HCT116 (cell line): ENCODE data around the gene RAVER2. TPM values are rescaled to one million over a fixed set of nuclear protein-coding genes. Genes with fewer than 3 reads are reported as not detected.

Experiments used
- ATAC-seq: fragments of 200-7000 bp; cut with Tn5 transposase; 2 replicates; pipeline ENCODE4 v1.9.1; 2020; ENCODE audit warnings: mild to moderate bottlenecking, moderate library complexity
- BruUV-seq: library from RNA; stranded (reverse); fragments of 400-500 nt; replicated peaks from 2 replicates; lab custom pipeline; 2021; lab: Mats Ljungman, UMichigan
- CTCF ChIA-PET: fragments of 300-600 bp; sonication (Branson Sonifier 250); formaldehyde crosslinking; loops from one replicate; lab custom pipeline; 2021; ENCODE audit warnings: antibody characterized with exemption; lab: Charles Lee
- POLR2A ChIA-PET: fragments of 300-600, 350-600 bp; sonication (Branson Sonifier 250); formaldehyde crosslinking; loops from one replicate; lab custom pipeline; 2021; ENCODE audit warnings: antibody characterized with exemption; lab: Charles Lee
- RAD21 ChIA-PET, 2 experiments: fragments of 300-600 bp; sonication (Branson Sonifier 250); formaldehyde crosslinking; loops; one replicate each; lab custom pipeline; 2023; ENCODE audit warnings: low total read pairs in 2 of 2; ENCODE audit not compliant: uncharacterized antibody in 2 of 2, unreplicated experiment in 2 of 2, low non-redundant PET in 1 of 2; lab: Charles Lee
- DNase-seq: peaks from one replicate; pipeline ENCODE4 v3.0.0-alpha.2; 2010; ENCODE audit warnings: low read depth, low spot score
- H2AFZ ChIP-seq: fragments of 200-600 bp; shearing (Covaris generic), sonication (generic); 2 replicates; pipeline ENCODE4 v1.6.1; 2017; ENCODE audit warnings: low read depth, mixed run types, mixed read lengths, antibody characterized with exemption, low read length; ENCODE audit not compliant: poor library complexity, severe bottlenecking
- H3K27ac ChIP-seq: 2 replicates; pipeline ENCODE4 v1.5.1; 2012; ENCODE audit warnings: low read depth, low read length
- H3K27me3 ChIP-seq: fragments of 200-600 bp; sonication (generic); 2 replicates; pipeline ENCODE4 v1.6.1; 2016; ENCODE audit warnings: mixed run types, low read length, mixed read lengths; ENCODE audit not compliant: insufficient read depth
- H3K36me3 ChIP-seq, 2 experiments: fragments of 200-500 bp in 1 of 2; fragments of 200-600 bp in 1 of 2; sonication (Bioruptor generic) in 1 of 2; sonication (generic) in 1 of 2; 2 replicates each; pipeline versions ENCODE4 v1.5.1 to v1.6.1; 2014 to 2016; ENCODE audit warnings: low read length in 2 of 2, inconsistent platforms in 1 of 2, mixed read lengths in 1 of 2, mixed run types in 1 of 2; ENCODE audit not compliant: insufficient read depth in 2 of 2, control insufficient read depth in 1 of 2
- H3K4me1 ChIP-seq, 2 experiments: fragments of 200-600 bp in 1 of 2; sonication (generic) in 1 of 2; 2 replicates each; pipeline versions ENCODE4 v1.5.1 to v1.6.1; 2012 to 2017; ENCODE audit warnings: low read length in 2 of 2, inconsistent platforms in 1 of 2, mild to moderate bottlenecking in 1 of 2, mixed read lengths in 1 of 2, mixed run types in 1 of 2, moderate library complexity in 1 of 2; ENCODE audit not compliant: insufficient read depth in 2 of 2, control insufficient read depth in 1 of 2
- H3K4me2 ChIP-seq: fragments of 200-600 bp; sonication (generic); 2 replicates; pipeline ENCODE4 v1.6.1; 2017; ENCODE audit warnings: mixed run types, low read length, mixed read lengths
- H3K4me3 ChIP-seq, 2 experiments: fragments of 200-600 bp in 1 of 2; sonication (generic) in 1 of 2; replicated peaks in 1 of 2; 2 replicates each; pipeline ENCODE4 v1.5.1; 2011 to 2016; ENCODE audit warnings: low read length in 2 of 2, control low read depth in 1 of 2, low read depth in 1 of 2, mild to moderate bottlenecking in 1 of 2, mixed read lengths in 1 of 2, mixed run types in 1 of 2
- H3K79me2 ChIP-seq: fragments of 200-600 bp; sonication (generic); 2 replicates; pipeline ENCODE4 v1.6.1; 2017; ENCODE audit warnings: mild to moderate bottlenecking, mixed run types, low read length, moderate library complexity, mixed read lengths; ENCODE audit not compliant: insufficient read depth
- H3K9ac ChIP-seq: fragments of 200-600 bp; sonication (generic); 2 replicates; pipeline ENCODE4 v1.6.1; 2016; ENCODE audit warnings: low read length, mixed read lengths
- H3K9me2 ChIP-seq: fragments of 200-600 bp; sonication (generic), shearing (Covaris generic); 2 replicates; pipeline ENCODE4 v1.6.1; 2017; ENCODE audit warnings: mixed run types, mild to moderate bottlenecking, moderate library complexity; ENCODE audit not compliant: insufficient read depth
- H3K9me3 ChIP-seq, 2 experiments: fragments of 200-500 bp in 1 of 2; fragments of 200-600 bp in 1 of 2; sonication (Bioruptor generic) in 1 of 2; sonication (generic) in 1 of 2; 2 replicates each; pipeline ENCODE4 v1.6.1; 2014 to 2017; ENCODE audit warnings: low read length in 2 of 2, mixed read lengths in 2 of 2, inconsistent platforms in 1 of 2, low read depth in 1 of 2, mild to moderate bottlenecking in 1 of 2, mixed run types in 1 of 2, moderate library complexity in 1 of 2; ENCODE audit not compliant: control insufficient read depth in 1 of 2, insufficient read depth in 1 of 2
- H4K20me1 ChIP-seq: fragments of 200-600 bp; sonication (generic), shearing (Covaris generic); 2 replicates; pipeline ENCODE4 v1.6.1; 2017; ENCODE audit warnings: mixed run types, mild to moderate bottlenecking, moderate library complexity; ENCODE audit not compliant: insufficient read depth
- CBX3 ChIP-seq: IDR thresholded peaks from 2 replicates; pipeline ENCODE4 v1.6.1; 2012; ENCODE audit warnings: low read depth
- EGR1 ChIP-seq: IDR thresholded peaks from 2 replicates; pipeline ENCODE4 v1.6.1; 2012; ENCODE audit warnings: low read depth
- ELF1 ChIP-seq: IDR thresholded peaks from 2 replicates; pipeline ENCODE4 v1.6.1; 2012; ENCODE audit warnings: low read depth, borderline replicate concordance
- FOSL1 ChIP-seq: IDR thresholded peaks from 2 replicates; pipeline ENCODE4 v1.6.1; 2012; ENCODE audit warnings: low read depth
- JUND ChIP-seq: IDR thresholded peaks from 2 replicates; pipeline ENCODE4 v1.6.1; 2012
- POLR2A ChIP-seq: IDR thresholded peaks from 2 replicates; pipeline ENCODE4 v1.7.0; 2011; ENCODE audit warnings: borderline replicate concordance; ENCODE audit not compliant: insufficient read depth, insufficient read length; ENCODE audit errors: extremely low read depth
- POLR2AphosphoS5 ChIP-seq: IDR thresholded peaks from 2 replicates; pipeline ENCODE4 v1.6.1; 2011; ENCODE audit warnings: mild to moderate bottlenecking, low read depth, low read length, moderate library complexity
- RAD21 ChIP-seq: IDR thresholded peaks from 2 replicates; pipeline ENCODE4 v1.6.1; 2012; ENCODE audit warnings: low read depth, mild to moderate bottlenecking
- SIN3A ChIP-seq: IDR thresholded peaks from 2 replicates; pipeline ENCODE4 v1.6.1; 2012; ENCODE audit warnings: low read depth
- SP1 ChIP-seq: IDR thresholded peaks from 2 replicates; pipeline ENCODE4 v1.6.1; 2012; ENCODE audit warnings: low read depth
- SRF ChIP-seq: IDR thresholded peaks from 2 replicates; pipeline ENCODE4 v1.6.1; 2012; ENCODE audit warnings: low read depth
- TCF7L2 ChIP-seq: IDR thresholded peaks from 2 replicates; pipeline ENCODE4 v1.7.0; 2011; ENCODE audit warnings: borderline replicate concordance, inconsistent platforms; ENCODE audit not compliant: insufficient read depth, insufficient read length; ENCODE audit errors: extremely low read depth
- YY1 ChIP-seq: IDR thresholded peaks from 2 replicates; pipeline ENCODE4 v1.6.1; 2011; ENCODE audit warnings: low read length, low read depth, moderate library complexity, mild to moderate bottlenecking; ENCODE audit not compliant: insufficient replicate concordance; ENCODE audit errors: extremely low read depth
- ZFX ChIP-seq: fragments of 450-650 bp; IDR thresholded peaks from 2 replicates; pipeline ENCODE4 v1.6.1; 2017
- intact Hi-C: fragments of 100-400 bp; cut with micrococcal nuclease; formaldehyde crosslinking; loops from 2 replicates; pipeline ENCODE4 v1.10.0; 2022
- total RNA-seq: library from RNA; stranded (reverse); gene quantifications from one replicate; pipeline ENCODE4 v1.2.1, GENCODE V29; 2021; ENCODE audit not compliant: unreplicated experiment
- TF ChIP-seq, protein P1 (sequence below): IDR thresholded peaks from 2 replicates; pipeline ENCODE4 v1.6.1; 2011; ENCODE audit warnings: mild to moderate bottlenecking, low read length, moderate library complexity; ENCODE audit not compliant: insufficient replicate concordance; ENCODE audit errors: extremely low read depth
- TF ChIP-seq, protein P2 (sequence below), 3 experiments: fragments of 200-600 bp in 1 of 3; sonication (generic) in 1 of 3; IDR thresholded peaks in 2 of 3; conservative IDR thresholded peaks in 1 of 3; 2 replicates each; pipeline ENCODE4 v1.5.1; 2012 to 2017; ENCODE audit warnings: low read depth in 2 of 3, low read length in 2 of 3, antibody characterized with exemption in 1 of 3, borderline replicate concordance in 1 of 3, control low read depth in 1 of 3, mild to moderate bottlenecking in 1 of 3, mixed read lengths in 1 of 3, mixed run types in 1 of 3, moderate library complexity in 1 of 3; ENCODE audit not compliant: insufficient read depth in 1 of 3
- TF ChIP-seq, protein P3 (sequence below): IDR thresholded peaks from 2 replicates; pipeline ENCODE4 v1.6.1; 2012; ENCODE audit warnings: low read depth
- TF ChIP-seq, protein P4 (sequence below): IDR thresholded peaks from 2 replicates; pipeline ENCODE4 v1.6.1; 2012
- TF ChIP-seq, protein P5 (sequence below): IDR thresholded peaks from 2 replicates; pipeline ENCODE4 v1.6.1; 2012

The RAVER2 gene
- total RNA-seq, 1 experiment from 2014 or later = 23.2 TPM

DNA sequence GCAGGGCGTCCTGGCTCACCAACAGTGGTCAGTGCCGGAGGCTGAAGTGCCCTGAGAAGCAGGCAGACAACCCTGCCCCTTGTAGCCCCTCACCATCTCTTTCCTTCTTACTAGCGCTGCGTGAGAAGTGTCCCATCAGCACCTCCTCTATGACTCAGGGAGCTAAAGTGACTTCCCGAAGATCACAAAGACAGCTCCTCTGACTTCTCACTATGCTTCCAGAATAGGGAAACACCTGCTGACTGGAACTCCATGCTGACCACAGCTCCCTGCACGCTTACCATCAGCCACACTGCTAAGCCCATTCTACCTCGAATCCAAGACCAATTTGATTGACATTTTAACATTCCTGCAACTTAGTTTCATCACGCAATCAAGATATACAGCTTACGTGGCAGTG lies 128.7 kb downstream of the RAVER2 start:
- TF ChIP-seq TCF7L2 = no peak
- no peak for TF ChIP-seq ELF1
- no peak for TF ChIP-seq YY1
- TF ChIP-seq, protein P1, sequence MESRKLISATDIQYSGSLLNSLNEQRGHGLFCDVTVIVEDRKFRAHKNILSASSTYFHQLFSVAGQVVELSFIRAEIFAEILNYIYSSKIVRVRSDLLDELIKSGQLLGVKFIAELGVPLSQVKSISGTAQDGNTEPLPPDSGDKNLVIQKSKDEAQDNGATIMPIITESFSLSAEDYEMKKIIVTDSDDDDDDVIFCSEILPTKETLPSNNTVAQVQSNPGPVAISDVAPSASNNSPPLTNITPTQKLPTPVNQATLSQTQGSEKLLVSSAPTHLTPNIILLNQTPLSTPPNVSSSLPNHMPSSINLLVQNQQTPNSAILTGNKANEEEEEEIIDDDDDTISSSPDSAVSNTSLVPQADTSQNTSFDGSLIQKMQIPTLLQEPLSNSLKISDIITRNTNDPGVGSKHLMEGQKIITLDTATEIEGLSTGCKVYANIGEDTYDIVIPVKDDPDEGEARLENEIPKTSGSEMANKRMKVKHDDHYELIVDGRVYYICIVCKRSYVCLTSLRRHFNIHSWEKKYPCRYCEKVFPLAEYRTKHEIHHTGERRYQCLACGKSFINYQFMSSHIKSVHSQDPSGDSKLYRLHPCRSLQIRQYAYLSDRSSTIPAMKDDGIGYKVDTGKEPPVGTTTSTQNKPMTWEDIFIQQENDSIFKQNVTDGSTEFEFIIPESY = no peak
- TF ChIP-seq, protein P2, sequence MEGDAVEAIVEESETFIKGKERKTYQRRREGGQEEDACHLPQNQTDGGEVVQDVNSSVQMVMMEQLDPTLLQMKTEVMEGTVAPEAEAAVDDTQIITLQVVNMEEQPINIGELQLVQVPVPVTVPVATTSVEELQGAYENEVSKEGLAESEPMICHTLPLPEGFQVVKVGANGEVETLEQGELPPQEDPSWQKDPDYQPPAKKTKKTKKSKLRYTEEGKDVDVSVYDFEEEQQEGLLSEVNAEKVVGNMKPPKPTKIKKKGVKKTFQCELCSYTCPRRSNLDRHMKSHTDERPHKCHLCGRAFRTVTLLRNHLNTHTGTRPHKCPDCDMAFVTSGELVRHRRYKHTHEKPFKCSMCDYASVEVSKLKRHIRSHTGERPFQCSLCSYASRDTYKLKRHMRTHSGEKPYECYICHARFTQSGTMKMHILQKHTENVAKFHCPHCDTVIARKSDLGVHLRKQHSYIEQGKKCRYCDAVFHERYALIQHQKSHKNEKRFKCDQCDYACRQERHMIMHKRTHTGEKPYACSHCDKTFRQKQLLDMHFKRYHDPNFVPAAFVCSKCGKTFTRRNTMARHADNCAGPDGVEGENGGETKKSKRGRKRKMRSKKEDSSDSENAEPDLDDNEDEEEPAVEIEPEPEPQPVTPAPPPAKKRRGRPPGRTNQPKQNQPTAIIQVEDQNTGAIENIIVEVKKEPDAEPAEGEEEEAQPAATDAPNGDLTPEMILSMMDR (IDR thresholded peaks at IDR 0.05 in 2 of 3, conservative IDR thresholded peaks at IDR 0.05 in 1 of 3; ENCODE audit: borderline replicate concordance in 1 of 3, insufficient read depth in 1 of 3, low read depth in 2 of 3, low read length in 2 of 3) = no peak
- TF ChIP-seq SP1 = no peak
- TF ChIP-seq, protein P3, sequence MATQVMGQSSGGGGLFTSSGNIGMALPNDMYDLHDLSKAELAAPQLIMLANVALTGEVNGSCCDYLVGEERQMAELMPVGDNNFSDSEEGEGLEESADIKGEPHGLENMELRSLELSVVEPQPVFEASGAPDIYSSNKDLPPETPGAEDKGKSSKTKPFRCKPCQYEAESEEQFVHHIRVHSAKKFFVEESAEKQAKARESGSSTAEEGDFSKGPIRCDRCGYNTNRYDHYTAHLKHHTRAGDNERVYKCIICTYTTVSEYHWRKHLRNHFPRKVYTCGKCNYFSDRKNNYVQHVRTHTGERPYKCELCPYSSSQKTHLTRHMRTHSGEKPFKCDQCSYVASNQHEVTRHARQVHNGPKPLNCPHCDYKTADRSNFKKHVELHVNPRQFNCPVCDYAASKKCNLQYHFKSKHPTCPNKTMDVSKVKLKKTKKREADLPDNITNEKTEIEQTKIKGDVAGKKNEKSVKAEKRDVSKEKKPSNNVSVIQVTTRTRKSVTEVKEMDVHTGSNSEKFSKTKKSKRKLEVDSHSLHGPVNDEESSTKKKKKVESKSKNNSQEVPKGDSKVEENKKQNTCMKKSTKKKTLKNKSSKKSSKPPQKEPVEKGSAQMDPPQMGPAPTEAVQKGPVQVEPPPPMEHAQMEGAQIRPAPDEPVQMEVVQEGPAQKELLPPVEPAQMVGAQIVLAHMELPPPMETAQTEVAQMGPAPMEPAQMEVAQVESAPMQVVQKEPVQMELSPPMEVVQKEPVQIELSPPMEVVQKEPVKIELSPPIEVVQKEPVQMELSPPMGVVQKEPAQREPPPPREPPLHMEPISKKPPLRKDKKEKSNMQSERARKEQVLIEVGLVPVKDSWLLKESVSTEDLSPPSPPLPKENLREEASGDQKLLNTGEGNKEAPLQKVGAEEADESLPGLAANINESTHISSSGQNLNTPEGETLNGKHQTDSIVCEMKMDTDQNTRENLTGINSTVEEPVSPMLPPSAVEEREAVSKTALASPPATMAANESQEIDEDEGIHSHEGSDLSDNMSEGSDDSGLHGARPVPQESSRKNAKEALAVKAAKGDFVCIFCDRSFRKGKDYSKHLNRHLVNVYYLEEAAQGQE = no peak
- TF ChIP-seq CBX3 = no peak
- no peak for TF ChIP-seq ZFX
- no peak for TF ChIP-seq EGR1
- no peak for TF ChIP-seq SIN3A
- no peak for TF ChIP-seq POLR2A
- TF ChIP-seq JUND = no peak
- TF ChIP-seq, protein P4, sequence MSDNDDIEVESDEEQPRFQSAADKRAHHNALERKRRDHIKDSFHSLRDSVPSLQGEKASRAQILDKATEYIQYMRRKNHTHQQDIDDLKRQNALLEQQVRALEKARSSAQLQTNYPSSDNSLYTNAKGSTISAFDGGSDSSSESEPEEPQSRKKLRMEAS = no peak
- TF ChIP-seq, protein P5, sequence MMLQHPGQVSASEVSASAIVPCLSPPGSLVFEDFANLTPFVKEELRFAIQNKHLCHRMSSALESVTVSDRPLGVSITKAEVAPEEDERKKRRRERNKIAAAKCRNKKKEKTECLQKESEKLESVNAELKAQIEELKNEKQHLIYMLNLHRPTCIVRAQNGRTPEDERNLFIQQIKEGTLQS = no peak
- TF ChIP-seq FOSL1 = no peak
- TF ChIP-seq POLR2AphosphoS5 = no peak
- no peak for TF ChIP-seq RAD21
- TF ChIP-seq SRF = no peak
- TF ChIP-seq, all 23 proteins: peak for 0
- no peak overlapping the region for H3K4me3 ChIP-seq
- no peaks in the 10 kb centered on the region for H3K79me2 ChIP-seq
- H3K4me1 ChIP-seq = no peaks in the 10 kb centered on the region
- ChIA-PET CTCF (no interaction called here), RAD21 (no interaction called here), POLR2A (no interaction called here)
- H3K9me3 ChIP-seq = no peaks in the 10 kb centered on the region
- no peak overlapping the region for H3K4me2 ChIP-seq
- no peaks in the 10 kb centered on the region for H4K20me1 ChIP-seq
- H3K9me2 ChIP-seq = no peaks in the 10 kb centered on the region
- H2AFZ ChIP-seq = no peak overlapping the region
- no peak overlapping the region for H3K27ac ChIP-seq
- BruUV-seq = no TSS peak
- H3K27me3 ChIP-seq = no peaks in the 10 kb centered on the region
- DNase-seq = no peak
- no peak for ATAC-seq
- intact Hi-C loops = no loop called here
- no peaks in the 10 kb centered on the region for H3K36me3 ChIP-seq
- H3K9ac ChIP-seq = no peak overlapping the region
